Neural progenitor cell (in vitro differentiated cells): ENCODE measurements around the gene SSBP3. TPM values are rescaled to one million over a fixed set of nuclear protein-coding genes. Genes with fewer than 3 reads are reported as not detected.

Experiments used
- DNase-seq: peaks from one replicate; pipeline ENCODE4 v3.0.0-alpha.2; 2016; ENCODE audit warnings: low spot score
- H2AFZ ChIP-seq: fragments of 200-600 bp; sonication (generic); replicated peaks from 2 replicates; pipeline ENCODE4 v1.6.1; 2016; ENCODE audit warnings: antibody characterized with exemption
- H3F3A ChIP-seq: fragments of 200-600 bp; sonication (generic); 2 replicates; pipeline ENCODE4 v1.6.1; 2016; ENCODE audit warnings: antibody characterized with exemption, low read depth
- H3K27ac ChIP-seq: fragments of 200-600 bp; sonication (generic); 2 replicates; pipeline ENCODE4 v1.5.1; 2016; ENCODE audit warnings: mild to moderate bottlenecking
- H3K27me3 ChIP-seq: fragments of 200-600 bp; sonication (generic); 2 replicates; pipeline ENCODE4 v1.6.1; 2016; ENCODE audit warnings: mild to moderate bottlenecking, moderate library complexity
- H3K36me3 ChIP-seq: fragments of 200-600 bp; sonication (generic); 2 replicates; pipeline ENCODE4 v1.5.1; 2016
- H3K4me1 ChIP-seq: fragments of 200-600 bp; sonication (generic); 2 replicates; pipeline ENCODE4 v1.6.1; 2016; ENCODE audit warnings: mixed run types
- H3K4me2 ChIP-seq: fragments of 200-600 bp; sonication (generic); 2 replicates; pipeline ENCODE4 v1.6.1; 2016
- H3K4me3 ChIP-seq: fragments of 200-600 bp; sonication (generic); 2 replicates; pipeline ENCODE4 v1.5.1; 2016
- H3K79me2 ChIP-seq: fragments of 200-600 bp; sonication (generic); 2 replicates; pipeline ENCODE4 v1.6.1; 2016; ENCODE audit warnings: low read depth
- H3K9ac ChIP-seq: fragments of 200-600 bp; sonication (generic); 2 replicates; pipeline ENCODE4 v1.6.1; 2016
- H3K9me3 ChIP-seq: fragments of 200-600 bp; sonication (generic); 2 replicates; pipeline ENCODE4 v1.5.1; 2016; ENCODE audit warnings: low read depth
- H4K20me1 ChIP-seq: fragments of 200-600 bp; sonication (generic); 2 replicates; pipeline ENCODE4 v1.6.1; 2016; ENCODE audit warnings: low read depth
- H3K27ac Mint-ChIP-seq: 3 replicates; pipeline ENCODE4 v1.8.0; 2021; ENCODE audit warnings: mixed read lengths
- H3K27me3 Mint-ChIP-seq: 2 replicates; pipeline ENCODE4 v1.8.0; 2022; ENCODE audit warnings: low read depth, mild to moderate bottlenecking, inconsistent platforms, moderate library complexity, mixed read lengths; ENCODE audit not compliant: insufficient read depth
- H3K36me3 Mint-ChIP-seq: 3 replicates; pipeline ENCODE4 v1.8.0; 2021; ENCODE audit warnings: mixed read lengths
- H3K4me1 Mint-ChIP-seq: 3 replicates; pipeline ENCODE4 v1.8.0; 2021; ENCODE audit warnings: mixed read lengths
- H3K4me3 Mint-ChIP-seq: 3 replicates; pipeline ENCODE4 v1.8.0; 2021; ENCODE audit warnings: mild to moderate bottlenecking, moderate library complexity, mixed read lengths
- H3K9me3 Mint-ChIP-seq: 3 replicates; pipeline ENCODE4 v1.8.0; 2020; ENCODE audit warnings: mixed read lengths
- CTCF ChIP-seq: fragments of 200-600 bp; sonication (generic); IDR thresholded peaks from 2 replicates; pipeline ENCODE4 v1.5.1; 2017; ENCODE audit warnings: antibody characterized with exemption, mild to moderate bottlenecking
- EZH2 ChIP-seq: fragments of 200-600 bp; sonication (generic); IDR thresholded peaks from 2 replicates; pipeline ENCODE4 v1.6.1; 2017; ENCODE audit warnings: antibody characterized with exemption, mild to moderate bottlenecking, moderate library complexity
- EZH2phosphoT487 ChIP-seq: fragments of 200-600 bp; sonication (generic); IDR thresholded peaks from 2 replicates; pipeline ENCODE4 v1.6.1; 2017; ENCODE audit warnings: antibody characterized with exemption
- total RNA-seq: library from RNA; depleted of rRNA; stranded (reverse); fragments of >200 nt; gene quantifications from 2 replicates; pipeline ENCODE4 v1.2.3, GENCODE V29; 2015; ENCODE audit warnings: low replicate concordance

SSBP3 gene
- total RNA-seq, 1 donor from 2014 or later = 53.0 TPM

DNA sequence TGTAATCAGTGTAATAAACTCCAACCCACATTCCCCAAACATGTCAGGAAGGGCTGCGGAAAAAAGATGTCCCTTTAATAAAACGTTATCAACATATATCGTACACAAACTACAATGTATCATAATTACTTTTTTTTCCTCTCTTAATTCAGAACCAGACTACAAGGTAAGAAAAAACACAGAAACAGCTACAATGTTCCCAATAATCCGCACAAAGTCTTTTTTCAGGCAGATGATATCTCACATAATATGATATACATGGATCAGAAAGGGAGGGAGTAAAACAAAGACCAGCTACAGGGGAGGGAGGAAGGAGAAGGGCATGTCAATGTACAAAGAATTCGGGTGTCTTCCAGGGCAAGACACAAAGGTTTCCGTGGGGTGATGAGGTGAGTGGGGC is 180.8 kb downstream of the SSBP3 start:
- Mint-ChIP-seq H3K9me3 (no peaks in the 10 kb centered on the region), H3K27me3 (peaks cover 5% of the 10 kb centered on the region), H3K36me3 (peaks cover 25% of the 10 kb centered on the region), H3K4me1 (peaks cover 49% of the 10 kb centered on the region), H3K27ac (peak overlapping the region; percentile 21), H3K4me3 (no peak overlapping the region)
- no peak for DNase-seq
- Histone ChIP-seq H2AFZ (no peak overlapping the region), H3F3A (no peaks in the 10 kb centered on the region), H3K36me3 (no peaks in the 10 kb centered on the region), H3K27ac (no peak overlapping the region), H4K20me1 (peaks cover 36% of the 10 kb centered on the region), H3K4me1 (peaks cover 7% of the 10 kb centered on the region), H3K4me3 (no peak overlapping the region), H3K9ac (no peak overlapping the region), H3K4me2 (no peak overlapping the region), H3K79me2 (no peaks in the 10 kb centered on the region), H3K9me3 (no peaks in the 10 kb centered on the region), H3K27me3 (no peaks in the 10 kb centered on the region)
- TF ChIP-seq EZH2 (no peak), EZH2phosphoT487 (no peak), CTCF (no peak)

- TF ChIP-seq EZH2 (no peak), EZH2phosphoT487 (no peak), CTCF (no peak)
- H3K4me2 ChIP-seq = no peak overlapping the region
- H3K27ac ChIP-seq = no peak overlapping the region
- H3K27me3 ChIP-seq = no peaks in the 10 kb centered on the region
- peaks cover 55% of the 10 kb centered on the region for H3K4me1 Mint-ChIP-seq
- DNase-seq = no peak
- H3K9me3 ChIP-seq = no peaks in the 10 kb centered on the region
- H3K4me1 ChIP-seq = peaks cover 7% of the 10 kb centered on the region
- H3K4me3 Mint-ChIP-seq = no peak overlapping the region
- H3K36me3 ChIP-seq = no peaks in the 10 kb centered on the region
- H3K4me3 ChIP-seq = no peak overlapping the region
- H3F3A ChIP-seq = peaks cover 4% of the 10 kb centered on the region
- peaks cover 42% of the 10 kb centered on the region for H4K20me1 ChIP-seq
- H3K9ac ChIP-seq = no peak overlapping the region
- H3K27me3 Mint-ChIP-seq = peaks cover 5% of the 10 kb centered on the region
- no peaks in the 10 kb centered on the region for H3K9me3 Mint-ChIP-seq
- H2AFZ ChIP-seq = no peak overlapping the region
- no peaks in the 10 kb centered on the region for H3K79me2 ChIP-seq
- peaks cover 23% of the 10 kb centered on the region for H3K36me3 Mint-ChIP-seq
- H3K27ac Mint-ChIP-seq = no peak overlapping the region
These were observed 182.0 kb downstream of the SSBP3 start for GRCh38 chr1:54224233-54224632.

DNA sequence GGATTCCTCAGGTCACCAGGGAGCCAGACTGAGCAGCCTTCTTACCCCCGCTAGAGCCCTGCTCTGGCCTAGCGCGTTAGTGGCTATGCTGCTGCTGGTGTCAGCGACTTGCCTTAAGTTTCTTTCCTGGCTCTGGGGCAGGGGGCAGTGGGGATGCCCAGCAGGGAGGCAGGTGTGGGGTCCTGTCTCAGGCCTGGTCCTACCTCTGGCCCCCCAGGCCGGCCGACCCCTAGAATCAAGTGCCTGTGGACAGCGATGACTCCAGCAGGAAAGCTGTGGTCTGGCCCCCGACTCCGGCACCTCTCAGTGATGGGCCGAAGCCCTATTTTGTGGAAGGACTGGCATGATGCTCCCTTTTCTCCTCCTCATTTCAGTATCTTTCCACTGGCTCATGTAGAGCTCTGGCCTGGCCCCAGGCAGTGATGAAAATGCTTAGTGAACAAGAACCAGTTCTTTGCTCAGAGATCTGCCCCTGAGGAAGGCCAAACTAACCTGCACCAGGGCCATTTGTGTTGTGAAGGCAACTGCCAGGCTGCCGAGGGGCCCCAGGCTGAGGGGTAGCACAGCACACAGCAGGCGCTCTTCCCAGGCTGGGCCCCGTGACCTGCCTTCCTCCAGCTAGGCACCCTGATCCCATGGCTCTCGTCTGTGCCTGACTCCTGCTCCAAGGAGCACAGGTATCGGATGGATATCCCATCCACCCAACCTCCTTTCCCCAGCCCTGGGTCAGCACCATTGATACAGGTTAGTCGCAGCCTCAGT is 182.6 kb downstream of the SSBP3 start:
- no peak overlapping the region for H3K27ac ChIP-seq
- no peaks in the 10 kb centered on the region for H3K27me3 ChIP-seq
- no peak overlapping the region for H3K4me3 ChIP-seq
- H3K4me1 ChIP-seq = peaks cover 7% of the 10 kb centered on the region
- Mint-ChIP-seq H3K9me3 (no peaks in the 10 kb centered on the region), H3K27me3 (peaks cover 5% of the 10 kb centered on the region), H3K36me3 (peaks cover 22% of the 10 kb centered on the region), H3K27ac (no peak overlapping the region), H3K4me3 (no peak overlapping the region), H3K4me1 (peaks cover 56% of the 10 kb centered on the region)
- no peak for DNase-seq
- H3K9ac ChIP-seq = no peak overlapping the region
- H2AFZ ChIP-seq = no peak overlapping the region
- H3K79me2 ChIP-seq = no peaks in the 10 kb centered on the region
- H3K9me3 ChIP-seq = no peaks in the 10 kb centered on the region
- no peak overlapping the region for H3K4me2 ChIP-seq
- H4K20me1 ChIP-seq = peaks cover 44% of the 10 kb centered on the region
- peaks cover 8% of the 10 kb centered on the region for H3F3A ChIP-seq
- H3K36me3 ChIP-seq = no peaks in the 10 kb centered on the region
- no peak for TF ChIP-seq EZH2phosphoT487
- TF ChIP-seq EZH2 = no peak
- TF ChIP-seq CTCF = no peak
